ENCODE data around the gene RAP1GAP.

The RAP1GAP gene

DNA sequence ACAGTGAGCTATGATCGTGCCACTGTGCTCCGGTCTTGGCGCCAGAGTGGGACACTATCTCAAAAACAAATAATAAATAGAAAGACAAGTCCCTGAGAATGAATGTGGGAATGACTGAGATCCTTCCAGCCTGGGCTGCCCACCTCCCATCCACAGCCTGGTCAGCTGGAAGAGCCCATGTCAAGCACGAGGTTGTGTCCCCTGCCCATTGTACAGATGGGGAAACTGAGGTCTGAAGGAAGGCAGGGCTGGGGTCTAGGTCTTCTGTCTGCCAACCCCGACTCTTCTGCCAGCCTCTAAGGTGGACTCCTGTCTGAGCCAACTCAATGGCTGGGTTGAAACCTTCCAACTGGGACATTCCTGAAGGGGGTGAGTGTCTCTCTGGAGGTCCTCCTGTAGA, 79.5 kb downstream of the RAP1GAP start:
- no peak for DNase-seq

DNA sequence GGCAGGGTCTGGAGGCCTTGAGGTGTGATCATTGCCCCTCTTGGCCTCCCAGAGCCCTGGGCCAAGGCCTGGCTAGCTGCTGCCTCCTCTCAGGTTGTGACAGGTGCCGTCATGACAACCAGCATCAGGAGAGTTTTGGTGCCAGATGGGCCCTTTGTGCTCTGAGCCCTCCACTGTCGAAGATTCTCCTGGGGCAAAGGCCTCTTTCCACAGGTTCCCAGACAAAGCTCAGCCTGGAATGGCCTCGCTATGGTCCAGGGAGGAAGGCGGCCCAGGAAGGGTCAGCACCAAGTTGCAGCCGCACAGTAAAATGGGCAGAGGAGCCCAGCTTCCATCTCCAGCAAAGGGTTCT, 81.6 kb downstream of the RAP1GAP start:
- no peak for DNase-seq

DNA sequence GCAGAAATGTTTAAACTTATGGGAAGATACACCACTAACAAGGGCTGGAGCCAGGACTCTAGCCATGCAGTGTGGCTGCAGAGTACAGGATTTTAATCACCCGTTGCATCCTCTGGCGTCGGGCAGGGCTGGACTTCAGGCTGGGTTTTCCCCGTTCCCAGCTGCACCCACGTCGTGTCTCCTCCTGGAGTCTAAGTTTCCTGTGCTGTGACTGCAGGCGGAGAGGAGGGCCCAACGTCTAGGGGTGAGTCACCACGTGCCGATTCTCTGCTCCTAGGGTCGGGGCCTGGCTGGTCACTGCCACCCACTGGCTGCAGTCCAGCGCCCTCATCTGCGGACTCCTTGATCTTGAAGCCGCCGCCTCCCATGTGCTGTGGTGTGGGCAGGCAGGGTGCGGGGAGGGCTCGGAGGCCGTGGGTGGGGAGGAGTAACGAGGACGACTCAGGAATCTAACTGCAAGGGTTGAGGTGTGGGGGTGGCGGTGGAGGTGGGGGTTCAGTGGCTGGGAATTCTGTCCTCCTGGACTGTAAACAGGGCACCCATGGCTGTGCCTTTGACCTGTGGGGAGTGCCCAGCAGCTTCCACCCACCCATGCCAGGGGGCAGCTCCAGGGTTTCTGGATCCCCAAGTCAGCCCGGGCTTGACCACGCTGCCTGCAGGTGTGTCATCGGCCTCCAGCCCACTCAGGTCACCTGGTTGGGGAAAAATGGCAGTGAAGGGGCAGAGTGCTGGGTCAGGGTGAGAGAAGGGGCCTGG, 82.1 kb downstream of the RAP1GAP start:
- no peak for DNase-seq

DNA sequence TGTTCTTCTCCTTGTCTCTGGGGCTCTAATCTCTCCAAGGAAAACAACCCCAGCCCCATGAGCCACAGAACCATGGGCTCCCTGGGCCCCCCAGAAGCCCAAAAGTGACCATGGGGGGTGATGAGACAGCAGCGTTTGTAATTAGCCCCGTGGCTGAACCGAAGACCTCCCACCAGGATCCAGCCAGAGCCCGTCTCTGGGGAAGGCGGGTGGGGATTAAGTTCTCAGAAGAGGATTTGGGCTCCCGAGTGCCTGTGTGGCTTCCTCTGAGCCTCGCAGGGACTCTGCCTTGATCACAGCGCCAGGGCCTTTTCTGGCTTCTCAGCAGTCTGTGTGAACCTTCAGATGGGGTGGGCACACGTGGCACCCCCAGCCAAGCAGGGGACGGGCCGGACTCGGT, 82.9 kb downstream of the RAP1GAP start:
- DNase-seq = no peak

DNA sequence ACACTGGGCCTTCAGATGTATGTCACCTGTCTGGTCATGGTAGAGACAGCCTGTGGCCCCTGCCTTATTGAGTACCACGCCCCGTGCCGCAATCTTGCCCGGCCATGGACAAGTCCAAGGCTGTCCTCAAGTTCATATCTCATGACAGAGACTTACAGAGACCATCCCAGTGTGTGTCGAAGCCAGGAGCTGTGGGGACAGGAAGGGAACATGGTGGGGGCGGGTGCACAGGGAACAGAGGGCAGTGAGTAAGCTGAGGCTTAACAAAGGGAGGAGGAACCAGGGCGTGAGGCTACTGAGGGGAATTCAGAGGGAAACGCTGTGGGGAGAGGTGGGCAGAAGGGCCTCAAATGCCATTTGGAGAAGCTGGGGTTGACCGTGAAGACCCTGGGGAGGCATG, 84.1 kb downstream of the RAP1GAP start:
- DNase-seq = no peak

GRCh38 chr1:21584096-21584495, 85.1 kb downstream of the RAP1GAP start:
- no peak for DNase-seq

DNA sequence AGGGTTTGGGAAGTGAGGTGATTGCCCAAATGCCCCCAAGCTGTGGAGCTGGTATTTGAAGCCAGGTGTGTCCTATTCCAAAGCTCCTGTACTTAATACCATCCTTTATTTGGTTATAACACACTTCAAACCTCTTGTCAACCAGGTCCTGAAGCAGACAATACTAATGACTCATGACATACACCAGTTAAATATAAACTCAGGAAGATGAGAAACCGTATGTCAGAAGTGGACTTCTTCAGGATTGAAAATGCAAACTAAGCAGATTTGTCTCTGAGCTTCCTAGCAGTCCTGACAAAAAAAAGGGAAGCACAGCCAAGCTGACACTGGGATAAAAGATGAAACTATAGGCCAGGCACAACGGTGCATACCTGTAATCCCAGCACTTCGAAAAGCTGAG, 89.4 kb downstream of the RAP1GAP start:
- DNase-seq = no peak

- DNase-seq = no peak
These were observed 91.2 kb downstream of the RAP1GAP start for GRCh38 chr1:21577933-21578332.

DNA sequence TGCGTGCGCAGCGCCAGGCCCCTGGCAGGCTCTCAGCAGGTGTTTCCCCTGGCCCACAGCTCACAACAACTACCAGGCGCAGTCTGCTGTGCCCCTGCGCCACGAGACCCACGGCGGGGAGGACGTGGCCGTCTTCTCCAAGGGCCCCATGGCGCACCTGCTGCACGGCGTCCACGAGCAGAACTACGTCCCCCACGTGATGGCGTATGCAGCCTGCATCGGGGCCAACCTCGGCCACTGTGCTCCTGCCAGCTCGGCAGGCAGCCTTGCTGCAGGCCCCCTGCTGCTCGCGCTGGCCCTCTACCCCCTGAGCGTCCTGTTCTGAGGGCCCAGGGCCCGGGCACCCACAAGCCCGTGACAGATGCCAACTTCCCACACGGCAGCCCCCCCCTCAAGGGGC, 91.8 kb downstream of the RAP1GAP start:
- no peak for DNase-seq

- no peak for DNase-seq
These were observed 92.4 kb downstream of the RAP1GAP start for GRCh38 chr1:21576798-21577187.

DNA sequence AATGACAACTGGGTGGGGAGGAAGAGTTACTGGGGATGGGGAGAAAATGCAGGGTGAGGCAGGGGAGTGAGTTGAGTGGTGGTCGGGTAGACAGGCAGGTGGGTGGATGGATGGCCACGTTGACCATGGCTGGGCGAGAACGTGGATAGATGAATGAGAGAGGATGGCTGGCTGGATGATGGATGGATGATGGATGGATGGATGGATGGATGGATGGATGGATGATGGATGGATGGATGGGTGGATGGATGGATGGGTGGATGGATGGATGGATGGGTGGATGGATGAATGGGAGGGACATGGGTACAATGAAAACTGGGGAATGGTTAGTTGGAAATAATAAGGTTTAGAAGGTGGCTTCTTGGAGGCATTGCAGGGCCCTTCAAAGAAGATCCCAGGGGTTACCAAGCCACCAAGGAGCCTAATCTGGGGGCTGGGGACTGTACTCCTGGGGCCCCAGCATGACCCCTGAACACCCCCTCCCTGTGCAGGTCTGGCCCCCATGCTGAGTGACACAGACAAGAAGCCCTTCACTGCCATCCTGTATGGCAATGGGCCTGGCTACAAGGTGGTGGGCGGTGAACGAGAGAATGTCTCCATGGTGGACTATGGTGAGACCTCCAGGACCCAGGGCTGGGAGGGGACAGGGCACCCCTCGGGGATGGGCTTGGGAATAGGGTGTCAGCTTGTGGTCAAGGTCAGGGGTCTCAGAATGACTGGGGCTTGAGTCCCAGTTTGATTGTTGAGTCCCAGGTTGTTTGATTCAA, 92.9 kb downstream of the RAP1GAP start:
- no peak for DNase-seq

- no peak for DNase-seq
These were observed 93.7 kb downstream of the RAP1GAP start for GRCh38 chr1:21575351-21575942.

- no peak for DNase-seq
These were observed 94.5 kb downstream of the RAP1GAP start for GRCh38 chr1:21574466-21575151.

GRCh38 chr1:21573971-21574465, 95.1 kb downstream of the RAP1GAP start:
- no peak for DNase-seq

DNA sequence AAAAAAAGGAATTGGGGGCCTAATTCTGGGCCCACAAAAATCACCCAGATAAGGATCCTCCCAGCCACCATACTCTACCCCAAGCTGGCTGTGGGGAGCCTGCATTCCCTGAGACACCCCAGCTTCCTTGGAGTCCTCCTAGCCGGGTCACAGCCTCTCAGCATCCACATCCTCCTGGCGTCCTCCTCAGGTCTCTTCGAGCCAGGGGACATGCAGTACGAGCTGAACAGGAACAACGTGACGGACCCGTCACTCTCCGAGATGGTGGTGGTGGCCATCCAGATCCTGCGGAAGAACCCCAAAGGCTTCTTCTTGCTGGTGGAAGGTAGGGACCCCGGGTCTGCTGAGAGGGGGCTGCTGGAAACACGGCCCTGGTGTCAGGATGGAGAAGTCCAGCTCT, 95.7 kb downstream of the RAP1GAP start:
- no peak for DNase-seq

GRCh38 chr1:21572735-21573277, 96.4 kb downstream of the RAP1GAP start:
- DNase-seq = no peak

GRCh38 chr1:21572221-21572620, 96.9 kb downstream of the RAP1GAP start:
- no peak for DNase-seq

DNA sequence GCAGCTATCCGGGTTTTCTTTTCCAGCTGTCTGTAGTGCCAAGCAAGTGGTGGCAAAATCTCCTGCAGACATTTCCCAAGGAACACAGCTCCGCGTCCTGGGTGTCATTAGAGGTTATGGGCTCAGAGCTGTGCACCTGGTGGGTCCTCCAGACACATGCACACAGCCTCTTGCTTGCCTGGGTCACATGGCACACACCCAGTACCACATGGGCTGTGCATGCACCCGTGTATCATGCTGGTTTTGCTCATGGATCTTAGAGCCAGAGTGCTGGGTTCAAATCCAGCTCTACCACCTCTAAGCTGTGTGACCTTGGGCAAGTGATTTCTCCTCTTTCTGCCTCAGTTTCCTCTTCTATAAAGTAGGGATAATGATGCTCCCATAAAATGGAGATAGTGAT, 98.3 kb downstream of the RAP1GAP start:
- DNase-seq = no peak

GRCh38 chr1:21570528-21570875, 98.7 kb downstream of the RAP1GAP start:
- DNase-seq = no peak

DNA sequence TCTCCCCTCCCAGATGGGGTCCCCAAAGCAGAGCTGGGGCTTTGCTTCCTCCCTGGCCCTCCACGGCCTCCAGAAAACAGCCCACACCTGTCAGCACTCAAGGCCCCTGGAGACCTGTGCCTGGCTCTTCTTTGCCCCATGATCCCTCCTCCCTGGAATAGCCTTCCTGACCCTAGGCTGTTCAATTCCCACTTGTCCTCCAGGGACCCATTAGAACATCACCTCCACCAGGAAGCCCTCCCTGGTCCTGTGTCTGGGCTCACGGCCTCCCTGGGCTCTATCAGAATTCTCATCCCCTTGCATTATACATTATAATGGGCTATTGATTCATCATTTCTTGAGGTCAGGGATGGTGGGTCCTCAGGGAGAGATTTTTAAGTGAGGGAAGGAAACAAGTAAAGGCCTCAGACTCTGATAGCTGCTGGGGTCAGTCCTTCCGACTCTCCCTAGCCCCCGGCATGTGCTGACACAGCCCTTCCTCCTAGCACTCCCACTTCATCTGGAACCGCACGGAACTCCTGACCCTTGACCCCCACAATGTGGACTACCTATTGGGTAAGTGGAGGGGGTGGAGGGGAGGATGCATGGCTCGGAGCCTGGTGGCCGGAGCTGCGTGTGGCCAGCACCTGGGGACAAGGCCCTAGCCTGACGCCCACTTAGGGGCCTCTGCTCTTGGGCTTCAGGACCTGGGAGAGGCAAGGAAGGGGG, 99.2 kb downstream of the RAP1GAP start:
- no peak for DNase-seq

DNA sequence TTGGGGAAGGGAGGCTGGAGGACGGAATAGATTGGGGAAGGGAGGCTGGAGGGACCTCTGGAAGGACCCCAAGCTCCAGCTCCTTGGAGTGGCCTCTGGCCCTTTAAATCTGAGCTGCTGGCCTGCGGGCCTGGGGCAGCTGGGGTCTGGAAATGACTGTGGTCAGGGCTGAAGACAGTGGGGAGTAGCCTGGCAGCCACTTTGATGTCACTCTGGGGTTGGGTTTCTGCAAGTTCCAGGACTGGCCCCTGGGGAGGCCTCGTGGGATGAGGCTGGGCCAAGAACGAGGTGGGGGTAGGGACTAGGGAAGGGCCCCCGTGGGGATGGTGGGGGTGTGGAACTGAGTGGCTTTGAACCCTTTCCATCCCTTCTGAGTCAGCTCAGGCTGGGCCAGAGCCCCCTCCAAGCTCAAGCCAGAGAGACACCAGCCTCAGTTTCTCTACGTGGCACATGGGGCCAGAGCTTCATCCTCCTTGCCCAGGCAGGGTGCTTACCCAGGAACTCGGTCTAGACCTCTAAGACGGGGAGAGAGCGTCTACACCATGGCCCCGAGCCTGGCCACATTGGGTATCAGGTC, 100.3 kb downstream of the RAP1GAP start:
- DNase-seq = no peak

Measured in CD4-positive, alpha-beta T cell treated with Interleukin-21 for 1 hour (primary cell).